Astrocyte (in vitro differentiated cells and primary cell): Measurements from ENCODE around the gene FAM163A. TPM values are rescaled to one million over a fixed set of nuclear protein-coding genes. Genes with fewer than 3 reads are reported as not detected.

Experiments used
- DNase-seq: peaks from one replicate; pipeline ENCODE4 v3.0.0-alpha.2; 2010; ENCODE audit warnings: low read depth
- FAIRE-seq: peaks from 2 replicates; lab custom pipeline; 2011; peaks lifted over from hg19 to GRCh38; lab: Jason Lieb, UNC
- H2AFZ ChIP-seq: 2 replicates; pipeline ENCODE4 v1.6.0; 2012; ENCODE audit warnings: low read depth, low read length, inconsistent platforms
- H3K27ac ChIP-seq: 2 replicates; pipeline ENCODE4 v1.5.1; 2011; ENCODE audit warnings: low read depth, low read length, inconsistent platforms
- H3K27me3 ChIP-seq: 2 replicates; pipeline ENCODE4 v1.6.0; 2011; ENCODE audit warnings: low read length, inconsistent platforms; ENCODE audit not compliant: insufficient read depth
- H3K36me3 ChIP-seq: 2 replicates; pipeline ENCODE4 v1.5.1; 2011; ENCODE audit warnings: low read length, inconsistent platforms; ENCODE audit not compliant: insufficient read depth
- H3K4me1 ChIP-seq: 2 replicates; pipeline ENCODE4 v1.5.1; 2011; ENCODE audit warnings: low read length, inconsistent platforms; ENCODE audit not compliant: insufficient read depth
- H3K4me2 ChIP-seq: 2 replicates; pipeline ENCODE4 v1.6.0; 2012; ENCODE audit warnings: low read length, inconsistent platforms
- H3K4me3 ChIP-seq: 2 replicates; pipeline ENCODE4 v1.5.1; 2011; ENCODE audit warnings: low read depth, mild to moderate bottlenecking, low read length, inconsistent platforms; ENCODE audit not compliant: insufficient read depth
- H3K79me2 ChIP-seq: 2 replicates; pipeline ENCODE4 v1.6.0; 2012; ENCODE audit warnings: mild to moderate bottlenecking, low read length, inconsistent platforms; ENCODE audit not compliant: insufficient read depth
- H3K9ac ChIP-seq: 2 replicates; pipeline ENCODE4 v1.6.0; 2012; ENCODE audit warnings: mild to moderate bottlenecking, low read length, inconsistent platforms
- H3K9me3 ChIP-seq: 2 replicates; pipeline ENCODE4 v1.5.1; 2012; ENCODE audit warnings: low read depth, mild to moderate bottlenecking, low read length, inconsistent platforms; ENCODE audit not compliant: insufficient read depth
- H4K20me1 ChIP-seq: 2 replicates; pipeline ENCODE4 v1.6.0; 2012; ENCODE audit warnings: low read length, inconsistent platforms; ENCODE audit not compliant: insufficient read depth
- H3K27ac Mint-ChIP-seq: one replicate; pipeline ENCODE4 v1.8.0; 2021; ENCODE audit warnings: mild to moderate bottlenecking, mixed read lengths; ENCODE audit not compliant: unreplicated experiment
- H3K27me3 Mint-ChIP-seq: one replicate; pipeline ENCODE4 v1.8.0; 2021; ENCODE audit warnings: low read depth, mixed read lengths; ENCODE audit not compliant: unreplicated experiment
- H3K36me3 Mint-ChIP-seq: one replicate; pipeline ENCODE4 v1.8.0; 2021; ENCODE audit warnings: low read depth, mixed read lengths; ENCODE audit not compliant: unreplicated experiment
- H3K4me1 Mint-ChIP-seq: one replicate; pipeline ENCODE4 v1.8.0; 2021; ENCODE audit warnings: low read depth, mixed read lengths; ENCODE audit not compliant: unreplicated experiment
- H3K4me3 Mint-ChIP-seq: one replicate; pipeline ENCODE4 v1.8.0; 2021; ENCODE audit warnings: mild to moderate bottlenecking, moderate library complexity, mixed read lengths; ENCODE audit not compliant: unreplicated experiment
- H3K9me3 Mint-ChIP-seq: one replicate; pipeline ENCODE4 v1.8.0; 2021; ENCODE audit warnings: mild to moderate bottlenecking, mixed read lengths; ENCODE audit not compliant: unreplicated experiment
- EZH2 ChIP-seq: IDR thresholded peaks from 2 replicates; pipeline ENCODE4 v1.6.1; 2012; ENCODE audit warnings: mild to moderate bottlenecking, low read length, inconsistent platforms; ENCODE audit not compliant: insufficient read depth
- total RNA-seq: library from RNA; stranded (reverse); gene quantifications from 2 replicates; pipeline ENCODE4 v1.2.1, GENCODE V29; 2021
- TF ChIP-seq, protein P1 (sequence below): IDR thresholded peaks from 2 replicates; pipeline ENCODE4 v1.5.1; 2011; ENCODE audit warnings: low read depth, mild to moderate bottlenecking, inconsistent platforms, low read length, moderate library complexity; ENCODE audit not compliant: insufficient read depth

FAM163A gene
- total RNA-seq, 1 donor from 2014 or later: not detected

DNA sequence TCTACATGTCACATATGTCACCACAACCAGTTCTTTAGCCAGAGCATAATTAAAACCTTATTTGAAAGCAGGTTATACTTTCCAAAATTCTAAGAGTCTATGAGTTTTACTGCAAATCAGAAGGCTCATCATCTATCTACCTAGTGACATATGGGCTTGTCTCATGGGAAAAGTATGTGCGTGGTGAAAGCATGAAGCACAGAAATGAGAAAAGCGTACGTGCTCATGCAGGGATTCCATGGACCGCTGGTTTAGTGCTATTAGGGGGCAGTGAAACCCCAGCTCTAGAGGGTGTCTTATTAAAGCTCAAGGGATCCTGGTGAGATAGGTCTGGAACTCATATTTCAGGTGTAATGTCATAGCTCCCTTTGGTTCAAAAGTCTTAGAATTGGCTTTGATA lies 50.2 kb downstream of the FAM163A start:
- no peaks in the 10 kb centered on the region for H3K36me3 ChIP-seq
- Mint-ChIP-seq H3K9me3 (no peaks in the 10 kb centered on the region), H3K4me3 (no peak overlapping the region), H3K27me3 (peaks cover 42% of the 10 kb centered on the region), H3K4me1 (peaks cover 10% of the 10 kb centered on the region), H3K27ac (no peak overlapping the region), H3K36me3 (no peaks in the 10 kb centered on the region)
- TF ChIP-seq, protein P1, sequence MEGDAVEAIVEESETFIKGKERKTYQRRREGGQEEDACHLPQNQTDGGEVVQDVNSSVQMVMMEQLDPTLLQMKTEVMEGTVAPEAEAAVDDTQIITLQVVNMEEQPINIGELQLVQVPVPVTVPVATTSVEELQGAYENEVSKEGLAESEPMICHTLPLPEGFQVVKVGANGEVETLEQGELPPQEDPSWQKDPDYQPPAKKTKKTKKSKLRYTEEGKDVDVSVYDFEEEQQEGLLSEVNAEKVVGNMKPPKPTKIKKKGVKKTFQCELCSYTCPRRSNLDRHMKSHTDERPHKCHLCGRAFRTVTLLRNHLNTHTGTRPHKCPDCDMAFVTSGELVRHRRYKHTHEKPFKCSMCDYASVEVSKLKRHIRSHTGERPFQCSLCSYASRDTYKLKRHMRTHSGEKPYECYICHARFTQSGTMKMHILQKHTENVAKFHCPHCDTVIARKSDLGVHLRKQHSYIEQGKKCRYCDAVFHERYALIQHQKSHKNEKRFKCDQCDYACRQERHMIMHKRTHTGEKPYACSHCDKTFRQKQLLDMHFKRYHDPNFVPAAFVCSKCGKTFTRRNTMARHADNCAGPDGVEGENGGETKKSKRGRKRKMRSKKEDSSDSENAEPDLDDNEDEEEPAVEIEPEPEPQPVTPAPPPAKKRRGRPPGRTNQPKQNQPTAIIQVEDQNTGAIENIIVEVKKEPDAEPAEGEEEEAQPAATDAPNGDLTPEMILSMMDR: no peak
- TF ChIP-seq EZH2: no peak
- H3K4me2 ChIP-seq: no peak overlapping the region
- no peak overlapping the region for H2AFZ ChIP-seq
- H3K27me3 ChIP-seq: peaks cover 17% of the 10 kb centered on the region
- no peak overlapping the region for H3K9ac ChIP-seq
- FAIRE-seq (no peak), DNase-seq (no peak)
- no peaks in the 10 kb centered on the region for H3K79me2 ChIP-seq
- no peak overlapping the region for H3K4me3 ChIP-seq
- no peaks in the 10 kb centered on the region for H3K9me3 ChIP-seq
- no peaks in the 10 kb centered on the region for H4K20me1 ChIP-seq
- H3K4me1 ChIP-seq: no peaks in the 10 kb centered on the region
- H3K27ac ChIP-seq: no peak overlapping the region

DNA sequence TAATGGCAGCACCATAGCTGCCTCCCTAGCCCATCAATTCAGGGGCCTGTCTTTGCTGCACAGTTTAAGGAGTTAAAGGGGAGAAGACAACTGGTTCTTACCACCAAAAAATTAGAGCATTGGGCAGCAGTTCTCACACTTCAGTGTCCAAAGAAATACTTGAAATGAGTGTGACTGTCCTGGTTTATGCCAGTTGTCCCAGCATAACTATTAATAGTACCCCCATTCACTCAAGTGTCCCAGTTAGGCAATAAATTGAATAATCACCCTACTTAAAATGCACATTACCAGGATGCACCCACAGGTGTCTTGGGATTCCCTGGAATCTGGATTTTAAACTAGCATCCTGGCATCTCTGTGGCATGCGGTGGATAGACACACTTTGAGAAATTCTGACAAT lies 51.1 kb downstream of the FAM163A start:
- H4K20me1 ChIP-seq: no peaks in the 10 kb centered on the region
- Mint-ChIP-seq H3K4me3 (no peak overlapping the region), H3K4me1 (peaks cover 10% of the 10 kb centered on the region), H3K27ac (no peak overlapping the region), H3K9me3 (no peaks in the 10 kb centered on the region), H3K36me3 (no peaks in the 10 kb centered on the region), H3K27me3 (peaks cover 39% of the 10 kb centered on the region)
- peaks cover 16% of the 10 kb centered on the region for H3K27me3 ChIP-seq
- H3K4me2 ChIP-seq: no peak overlapping the region
- H3K27ac ChIP-seq: no peak overlapping the region
- no peak overlapping the region for H3K4me3 ChIP-seq
- no peaks in the 10 kb centered on the region for H3K36me3 ChIP-seq
- no peak overlapping the region for H2AFZ ChIP-seq
- no peak overlapping the region for H3K9ac ChIP-seq
- H3K4me1 ChIP-seq: no peaks in the 10 kb centered on the region
- TF ChIP-seq, protein P1: no peak
- no peak for TF ChIP-seq EZH2
- no peaks in the 10 kb centered on the region for H3K79me2 ChIP-seq
- H3K9me3 ChIP-seq: no peaks in the 10 kb centered on the region
- FAIRE-seq: no peak
- DNase-seq: no peak

DNA sequence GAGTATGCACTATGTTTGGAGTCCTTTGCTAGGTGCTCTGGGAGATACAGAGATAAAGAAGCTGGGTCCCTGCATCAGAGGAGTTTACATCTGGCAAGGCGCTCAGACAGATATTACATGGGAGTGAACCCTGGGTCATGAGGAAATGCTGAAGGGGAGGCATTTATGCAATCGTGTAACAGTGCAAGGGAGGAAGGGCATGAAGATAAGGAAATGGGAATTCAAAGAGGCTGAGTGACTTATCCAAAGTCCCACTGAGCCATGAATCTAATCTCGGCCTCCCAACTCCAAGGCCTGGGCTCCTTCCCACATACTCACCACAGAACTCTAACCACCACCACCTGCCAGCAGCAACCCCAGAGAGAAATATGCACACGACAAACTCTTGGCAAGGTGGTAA lies 51.6 kb downstream of the FAM163A start:
- Mint-ChIP-seq H3K36me3 (no peaks in the 10 kb centered on the region), H3K4me1 (peaks cover 10% of the 10 kb centered on the region), H3K27ac (no peak overlapping the region), H3K9me3 (no peaks in the 10 kb centered on the region), H3K27me3 (peaks cover 40% of the 10 kb centered on the region), H3K4me3 (no peak overlapping the region)
- Histone ChIP-seq H3K36me3 (no peaks in the 10 kb centered on the region), H3K4me3 (no peak overlapping the region), H2AFZ (no peak overlapping the region), H3K4me2 (no peak overlapping the region), H3K4me1 (no peaks in the 10 kb centered on the region), H3K9me3 (no peaks in the 10 kb centered on the region), H3K9ac (no peak overlapping the region), H3K27me3 (peaks cover 16% of the 10 kb centered on the region), H4K20me1 (no peaks in the 10 kb centered on the region), H3K79me2 (no peaks in the 10 kb centered on the region), H3K27ac (no peak overlapping the region)
- no peak for FAIRE-seq
- DNase-seq: peak; percentile 78
- TF ChIP-seq EZH2: no peak
- TF ChIP-seq, protein P1: no peak
